ENCODE results near the gene ZNF804A.
"Not testable (repeated sequence)": the region's sequence is repeated elsewhere in the genome, so short reads cannot be mapped to it uniquely, and the experiment has no call there.

Gene ZNF804A

DNA sequence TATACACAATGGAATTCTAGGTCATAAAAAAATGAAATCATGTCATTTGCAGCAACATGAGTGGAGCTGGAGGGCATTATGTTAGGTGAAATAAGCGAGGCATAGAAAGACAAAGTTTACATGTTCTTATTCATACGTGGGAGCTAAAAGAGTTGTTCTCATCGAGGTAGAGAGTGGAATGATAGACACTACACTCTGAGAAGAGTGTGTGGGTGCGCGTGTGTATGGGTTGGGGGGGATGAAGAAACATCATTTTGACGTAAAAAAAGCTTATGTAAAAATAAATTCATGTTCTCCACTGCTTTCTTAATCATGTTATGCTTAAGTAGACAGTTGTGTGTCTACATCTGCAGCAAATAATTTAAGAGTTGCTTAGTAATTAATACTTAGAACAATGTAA is 123.6 kb downstream of the ZNF804A start:
- DNase-seq (ENCODE audit: low read depth in 2 of 2), result no peak

DNA sequence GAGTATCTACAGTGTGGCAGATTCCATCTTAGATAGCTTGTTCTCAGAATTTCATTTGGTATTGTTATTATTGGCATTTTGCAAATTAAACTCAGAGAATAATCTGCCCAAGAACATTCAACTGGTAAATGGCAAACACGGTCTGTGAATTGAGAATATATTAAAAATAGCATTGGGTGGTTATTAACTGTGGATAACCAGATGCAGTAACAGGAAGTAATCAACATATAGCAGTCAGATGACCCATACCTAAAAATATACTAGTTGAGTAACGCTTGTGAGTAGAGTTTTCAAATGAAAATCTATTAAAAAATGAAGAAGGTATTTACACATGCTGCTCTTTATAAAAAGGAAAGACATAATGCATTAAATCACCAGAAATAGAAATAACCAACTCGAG is 129.5 kb downstream of the ZNF804A start:
- DNase-seq (ENCODE audit: low read depth in 2 of 2), result no peak

DNA sequence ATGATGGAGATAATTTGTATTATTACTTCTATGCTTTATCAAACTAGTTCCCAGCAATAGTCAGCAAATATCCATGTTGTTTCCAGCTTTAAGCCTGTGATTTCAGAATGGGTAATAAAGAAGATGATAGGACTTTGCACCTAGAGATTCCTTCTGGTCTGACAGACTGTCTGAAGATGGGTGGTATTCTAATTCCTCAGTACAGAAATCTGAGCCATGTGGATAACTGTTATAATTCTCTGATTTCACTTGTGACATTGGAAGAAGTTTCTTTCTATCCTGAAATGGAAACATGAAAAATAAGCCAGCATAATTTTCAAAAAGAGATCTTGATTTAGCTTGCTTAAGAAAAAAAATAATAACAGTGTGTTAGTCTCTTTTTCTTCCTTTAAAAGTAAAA is 130.1 kb downstream of the ZNF804A start:
- DNase-seq (ENCODE audit: low read depth in 2 of 2), result no peak

DNA sequence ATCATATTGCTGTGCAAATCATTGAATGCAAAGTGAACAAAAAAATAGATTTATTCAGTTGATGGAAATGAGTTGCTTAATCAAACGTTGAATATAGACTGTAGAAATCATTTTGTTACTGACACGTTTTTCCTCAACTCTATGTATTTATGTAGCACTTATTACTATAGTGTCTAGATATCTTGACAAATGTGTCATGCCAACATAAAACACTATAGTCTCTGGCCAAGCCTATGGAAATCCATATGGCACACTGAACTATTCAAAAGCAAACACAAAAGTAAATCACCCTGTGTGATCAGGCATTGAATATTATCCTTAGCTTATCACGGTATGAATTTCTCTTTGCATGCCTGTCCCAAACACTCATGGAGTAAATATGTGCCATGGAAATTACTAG is 131.3 kb downstream of the ZNF804A start:
- DNase-seq (ENCODE audit: low read depth in 2 of 2), result no peak

DNA sequence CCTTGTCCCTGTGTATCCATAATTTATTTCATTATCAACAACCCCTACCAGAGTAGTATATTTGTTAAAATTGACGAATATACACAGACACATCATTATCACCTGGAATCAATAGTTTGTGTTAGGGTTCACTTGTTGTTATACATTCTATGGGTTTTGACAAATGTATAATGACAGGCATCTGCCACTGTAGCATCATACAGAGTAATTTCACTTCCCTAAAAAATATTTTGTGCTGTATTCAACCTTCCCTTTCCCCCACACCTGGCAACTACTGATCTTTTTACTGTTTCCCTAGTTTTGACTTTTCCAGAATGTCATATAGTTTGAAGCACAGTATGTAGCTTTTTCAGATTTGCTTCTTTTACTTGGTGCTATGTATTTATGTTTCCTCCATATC is 132.0 kb downstream of the ZNF804A start:
- DNase-seq (ENCODE audit: low read depth in 2 of 2), result no peak

DNA sequence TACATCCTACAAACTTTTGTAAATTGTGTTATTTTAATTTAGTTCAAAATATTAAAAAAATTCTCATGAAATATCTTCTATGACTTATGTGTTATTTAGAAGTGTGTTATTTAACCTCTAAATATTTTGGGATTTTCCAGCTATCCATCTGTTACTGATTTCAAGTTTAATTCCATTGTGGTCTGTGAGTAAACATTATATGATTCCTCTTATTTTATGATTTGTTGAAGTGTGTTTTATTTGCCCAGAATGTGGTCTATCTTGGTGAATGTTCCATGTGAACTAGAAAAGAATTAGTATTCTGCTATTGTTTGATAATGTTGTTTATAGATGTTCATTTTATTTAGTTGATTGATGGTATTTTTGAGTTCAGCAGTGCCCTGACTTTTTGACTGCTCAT is 136.0 kb downstream of the ZNF804A start:
- DNase-seq (ENCODE audit: low read depth in 2 of 2), result no peak

DNA sequence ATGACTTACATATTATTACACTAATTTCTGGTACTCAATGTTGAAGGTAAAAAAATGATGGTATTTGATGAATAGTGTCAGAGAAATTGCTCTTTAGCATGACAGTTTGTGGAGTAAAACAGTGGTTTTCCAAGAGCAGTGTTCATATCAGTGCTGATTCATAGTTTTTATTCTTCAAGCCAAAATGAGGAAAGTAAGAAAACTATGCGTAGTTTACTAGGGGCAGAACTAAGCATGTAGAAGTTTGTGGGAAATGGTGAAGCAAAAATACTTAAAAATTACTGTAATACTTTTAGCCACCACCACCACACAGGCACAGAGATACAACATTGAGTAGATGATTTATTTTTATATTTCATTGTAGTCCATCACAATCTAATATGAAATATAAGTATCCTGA is 137.3 kb downstream of the ZNF804A start:
- DNase-seq (ENCODE audit: low read depth in 2 of 2), result no peak

DNA sequence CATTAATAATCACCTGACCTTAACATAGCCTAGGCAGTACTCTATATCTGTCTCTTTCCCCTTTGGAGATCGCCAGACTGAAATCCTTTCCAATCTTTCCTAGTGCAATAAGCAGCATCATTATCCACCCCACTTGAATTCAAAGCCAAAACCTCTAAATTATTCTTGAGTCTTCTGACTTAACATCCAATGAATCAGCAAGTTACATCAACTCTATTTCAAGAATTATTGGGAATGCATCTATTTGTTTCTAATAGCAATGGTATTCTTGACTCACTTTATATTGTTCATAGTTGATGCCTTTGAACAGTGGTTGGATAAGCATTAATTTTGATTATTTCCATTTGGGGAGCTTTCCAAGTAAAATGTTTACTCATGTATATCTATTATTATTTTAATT is 144.8 kb downstream of the ZNF804A start:
- no peak for DNase-seq (ENCODE audit: low read depth in 2 of 2)

DNA sequence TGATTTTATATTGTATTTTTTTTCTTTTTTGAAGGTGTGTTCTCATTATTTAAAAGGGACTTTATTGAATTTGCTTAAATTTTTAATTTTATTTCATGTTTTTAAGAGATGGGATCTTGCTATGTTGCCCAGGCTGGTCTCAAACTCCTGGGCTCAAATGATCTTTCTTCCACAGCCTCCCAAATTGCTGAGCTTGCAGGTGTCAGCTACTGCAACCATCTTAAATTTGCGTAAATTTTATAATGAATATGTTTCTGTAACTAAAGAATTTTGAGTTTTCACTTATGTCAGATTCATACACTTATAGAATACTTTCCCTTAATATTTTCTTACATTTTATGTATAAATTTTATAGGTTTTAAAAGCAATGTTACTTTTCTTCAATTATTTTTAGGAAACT is 157.8 kb downstream of the ZNF804A start:
- no peak for DNase-seq (ENCODE audit: low read depth in 2 of 2)

DNA sequence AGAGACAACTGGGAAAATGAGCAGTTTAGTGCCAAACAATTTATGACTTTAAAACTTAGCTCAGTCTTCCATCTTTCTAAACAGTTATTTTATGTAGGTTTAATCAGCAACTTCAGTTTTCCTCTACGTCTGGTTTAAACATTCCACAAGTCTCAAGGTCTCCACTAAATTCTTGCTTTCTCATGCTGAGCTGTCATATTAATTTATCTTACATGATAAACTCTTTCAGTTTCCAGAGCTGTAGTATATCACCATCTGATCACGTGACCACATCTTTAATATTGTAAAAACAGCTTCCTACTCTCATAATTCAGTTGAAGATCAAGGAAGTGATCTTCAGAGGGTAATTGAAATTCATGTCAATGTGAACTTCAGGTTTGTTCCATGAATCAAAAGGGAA is 158.6 kb downstream of the ZNF804A start:
- DNase-seq (ENCODE audit: low read depth in 2 of 2), result no peak

DNA sequence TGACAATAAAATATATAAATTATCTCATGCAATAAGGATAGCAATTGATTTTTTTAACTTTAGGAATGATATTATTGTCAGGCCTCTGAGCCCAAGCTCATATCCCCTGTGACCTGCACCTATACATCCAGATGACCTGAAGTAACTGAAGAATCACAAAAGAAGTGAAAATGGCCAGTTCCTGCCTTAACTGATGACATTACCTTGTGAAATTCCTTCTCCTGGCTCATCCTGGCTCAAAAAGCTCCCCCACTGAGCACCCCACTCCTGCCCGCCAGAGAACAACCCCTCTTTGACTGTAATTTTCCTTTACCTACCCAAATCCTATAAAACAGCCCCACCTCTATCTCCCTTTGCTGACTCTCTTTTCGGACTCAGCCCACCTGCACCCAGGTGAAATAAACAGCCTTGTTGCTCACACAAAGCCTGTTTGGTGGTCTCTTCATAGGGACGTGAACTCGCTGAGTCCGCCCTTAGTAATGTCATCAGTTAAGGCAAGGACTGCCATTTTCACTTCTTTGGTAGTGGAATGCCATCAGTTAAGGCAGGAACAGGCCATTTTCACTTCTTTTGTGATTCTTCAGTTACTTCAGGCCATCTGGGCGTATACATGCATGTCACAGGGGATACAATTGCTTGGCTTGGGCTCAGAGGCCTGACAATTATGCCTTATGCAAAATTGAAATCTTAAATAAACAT is 161.4 kb downstream of the ZNF804A start:
- DNase-seq (ENCODE audit: low read depth in 2 of 2), result not testable (repeated sequence)

DNA sequence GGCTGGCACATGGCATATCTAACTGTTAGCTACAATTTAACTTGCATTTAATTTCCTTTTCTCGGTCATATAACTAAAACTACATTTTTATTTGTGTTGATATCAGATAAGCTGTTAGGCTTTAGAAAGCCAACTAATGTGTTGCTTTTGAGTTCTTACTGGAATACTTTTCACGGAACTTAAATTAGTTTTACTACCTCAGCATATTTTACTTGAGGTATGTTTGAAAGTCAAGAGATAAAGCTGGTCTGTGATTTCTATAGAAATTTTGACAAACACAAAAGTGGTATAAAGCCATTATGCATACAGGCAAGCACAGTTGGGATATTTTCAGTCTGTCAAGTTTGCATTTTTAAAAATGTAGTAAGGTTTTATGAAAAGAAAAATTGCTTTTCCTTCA is 162.6 kb downstream of the ZNF804A start:
- no peak for DNase-seq (ENCODE audit: low read depth in 2 of 2)

DNA sequence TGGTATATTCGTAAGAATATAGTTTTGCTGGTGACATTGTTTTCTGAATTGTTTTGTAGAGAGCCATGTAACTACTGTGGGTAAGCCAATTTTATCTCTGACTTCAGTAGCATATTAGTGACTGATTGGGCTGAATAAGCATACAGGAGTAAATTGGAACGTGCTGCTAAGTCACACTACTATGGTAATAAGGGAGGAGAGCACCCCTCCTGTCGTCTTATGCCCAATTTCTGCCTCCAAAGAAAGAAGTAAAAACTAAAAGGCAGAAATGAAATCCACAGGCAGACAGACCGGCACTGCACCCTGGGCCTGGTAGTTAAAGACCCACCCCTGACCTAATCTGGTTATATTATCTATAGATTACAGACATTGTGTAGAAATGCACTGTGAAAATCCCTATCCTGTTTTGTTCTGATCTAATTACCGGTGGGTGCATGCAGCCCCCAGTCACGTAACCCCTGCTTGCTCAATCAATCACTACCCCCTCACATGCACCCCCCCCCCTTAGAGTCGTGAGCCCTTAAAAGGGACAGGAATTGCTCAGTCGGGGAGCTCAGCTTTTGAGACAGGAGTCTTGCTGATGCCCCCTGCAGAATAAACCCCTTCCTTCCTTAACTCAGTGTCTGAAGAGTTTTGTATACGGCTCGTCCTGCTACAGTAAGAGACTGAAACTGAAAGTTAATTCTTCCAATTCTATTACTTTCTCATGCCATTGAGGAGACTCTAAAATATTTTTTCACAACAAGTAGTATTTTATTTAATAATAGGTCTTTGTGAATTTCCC is 167.0 kb downstream of the ZNF804A start:
- DNase-seq (ENCODE audit: low read depth in 2 of 2), result no peak

DNA sequence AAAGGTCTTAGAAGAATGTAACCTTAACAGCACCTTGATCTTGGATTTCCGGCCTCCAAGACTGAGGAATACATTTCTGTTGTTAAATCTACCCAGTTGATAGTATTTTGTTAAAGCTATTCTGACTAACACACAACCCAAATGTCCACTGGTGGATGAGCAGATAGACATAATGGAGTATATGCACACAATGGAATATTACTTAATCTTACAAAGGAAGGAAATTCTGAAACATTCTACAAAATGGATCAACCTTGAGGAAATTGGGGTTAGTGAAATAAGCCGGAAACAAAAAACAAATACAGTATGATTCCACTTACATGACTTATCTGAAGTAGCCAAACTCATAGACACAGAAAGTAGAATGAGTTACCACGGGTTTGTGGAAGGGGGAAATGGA is 168.7 kb downstream of the ZNF804A start:
- no peak for DNase-seq (ENCODE audit: low read depth in 2 of 2)

DNA sequence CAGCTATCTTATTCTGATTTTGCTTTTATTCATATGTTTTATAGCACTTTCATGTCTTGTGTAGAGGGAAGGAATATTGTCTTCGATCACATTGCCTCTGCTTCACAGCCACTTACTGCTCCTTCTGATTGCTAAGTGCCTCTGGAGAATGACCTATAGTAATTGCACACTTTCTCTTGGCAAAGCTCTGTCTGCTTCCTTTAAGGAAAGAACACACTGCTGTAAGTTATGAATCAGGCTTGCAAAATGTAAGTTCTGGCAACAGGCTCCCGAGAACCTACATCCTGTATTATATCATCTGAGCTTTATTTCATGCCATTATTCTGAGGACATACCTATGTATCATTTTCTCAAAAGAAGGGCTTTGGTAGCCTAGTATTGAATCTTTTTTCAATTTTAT is 170.7 kb downstream of the ZNF804A start:
- no peak for DNase-seq (ENCODE audit: low read depth in 2 of 2)

DNA sequence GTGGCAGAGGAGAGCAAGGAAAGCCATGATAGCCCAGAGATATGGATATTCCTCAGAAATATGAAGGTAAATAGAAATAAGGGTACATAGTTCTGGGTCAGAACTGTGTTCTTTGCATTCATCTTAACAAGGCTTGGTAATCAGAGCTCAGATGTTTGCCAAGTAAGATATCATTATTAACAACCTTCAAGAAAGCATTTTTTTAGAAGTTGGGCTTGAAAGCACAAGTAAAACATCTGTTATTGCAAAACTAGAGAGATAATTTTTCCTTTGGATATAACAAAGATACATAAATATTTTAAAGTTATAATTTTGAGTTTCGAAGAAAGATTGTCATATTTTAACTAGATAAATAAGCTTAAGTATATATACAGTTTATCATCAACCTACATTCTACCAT is 171.4 kb downstream of the ZNF804A start:
- no peak for DNase-seq (ENCODE audit: low read depth in 2 of 2)

DNA sequence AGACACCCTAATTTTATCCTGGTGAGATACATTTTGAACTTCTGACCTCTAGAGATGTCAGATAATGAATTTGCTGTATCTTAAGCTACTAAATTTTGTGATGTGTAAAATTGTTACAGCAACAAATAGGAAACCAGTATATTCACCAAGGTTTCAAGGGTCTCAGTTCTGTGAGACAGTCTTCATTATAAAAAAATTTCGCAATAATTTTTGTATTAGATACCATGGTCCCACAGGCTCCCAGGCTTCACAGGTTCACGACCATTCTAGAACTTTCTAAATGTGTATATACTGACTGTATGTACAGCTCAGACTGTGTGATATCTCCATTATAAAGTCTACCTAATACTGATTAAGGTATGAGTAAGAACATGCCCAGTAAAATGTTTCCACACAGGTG is 181.4 kb downstream of the ZNF804A start:
- no peak for DNase-seq (ENCODE audit: low read depth in 2 of 2)

DNA sequence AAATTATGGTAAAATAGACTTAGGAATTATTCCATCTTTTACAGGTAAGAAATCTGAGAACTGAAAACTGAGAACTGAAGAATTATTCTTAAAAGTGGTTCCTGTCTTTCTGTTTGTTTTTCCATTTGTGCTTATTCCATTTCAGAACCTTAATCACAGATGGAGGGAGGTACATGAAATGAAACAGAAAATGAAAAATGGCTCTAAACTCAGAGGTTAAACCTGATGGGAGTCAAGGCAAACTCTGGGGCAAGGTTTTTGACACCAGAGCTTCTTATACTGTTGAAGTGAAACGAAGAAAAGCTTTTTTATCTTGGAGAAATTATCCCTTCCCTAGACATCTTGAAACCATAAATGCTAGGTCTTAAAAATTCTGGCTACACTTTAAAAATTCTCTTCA is 182.1 kb downstream of the ZNF804A start:
- no peak for DNase-seq (ENCODE audit: low read depth in 2 of 2)

DNA sequence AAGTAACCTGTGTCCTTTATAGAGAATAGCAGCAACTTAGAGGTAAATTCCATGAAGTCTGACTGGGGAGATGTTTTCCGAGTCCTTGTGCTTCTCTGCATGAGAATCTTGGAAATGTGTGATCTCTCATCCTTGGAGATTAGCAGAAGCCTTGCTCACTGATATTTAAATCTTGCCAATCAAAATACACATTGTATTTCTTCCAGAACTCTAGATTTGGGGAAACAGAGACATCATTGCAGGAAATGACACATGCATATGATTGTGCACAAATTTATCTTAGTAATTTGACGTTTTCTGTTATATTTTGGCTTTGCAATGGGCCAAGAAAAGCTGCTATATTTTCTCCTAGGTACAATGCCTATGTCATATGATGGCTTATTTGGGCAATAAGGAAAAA is 182.6 kb downstream of the ZNF804A start:
- DNase-seq (ENCODE audit: low read depth in 2 of 2), result no peak

DNA sequence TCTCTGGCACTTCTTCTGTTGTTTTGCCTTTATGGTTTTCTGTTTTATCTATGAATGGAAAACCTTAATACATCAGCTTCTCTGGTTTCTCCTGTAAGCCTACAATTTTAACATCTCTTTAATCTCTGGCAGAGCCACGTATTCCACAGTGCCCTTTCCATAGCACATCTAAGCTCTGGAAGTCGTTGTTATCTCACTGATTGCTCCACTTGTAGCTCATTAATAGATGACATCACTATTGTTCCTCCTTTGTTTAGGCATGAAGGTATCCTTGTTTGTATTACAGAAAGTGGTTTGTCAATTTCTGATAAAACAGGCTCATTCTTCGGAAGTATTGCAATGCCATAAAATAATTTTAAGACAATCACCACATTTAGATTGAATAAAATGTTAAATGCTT is 185.2 kb downstream of the ZNF804A start:
- DNase-seq (ENCODE audit: low read depth in 2 of 2), result no peak

DNA sequence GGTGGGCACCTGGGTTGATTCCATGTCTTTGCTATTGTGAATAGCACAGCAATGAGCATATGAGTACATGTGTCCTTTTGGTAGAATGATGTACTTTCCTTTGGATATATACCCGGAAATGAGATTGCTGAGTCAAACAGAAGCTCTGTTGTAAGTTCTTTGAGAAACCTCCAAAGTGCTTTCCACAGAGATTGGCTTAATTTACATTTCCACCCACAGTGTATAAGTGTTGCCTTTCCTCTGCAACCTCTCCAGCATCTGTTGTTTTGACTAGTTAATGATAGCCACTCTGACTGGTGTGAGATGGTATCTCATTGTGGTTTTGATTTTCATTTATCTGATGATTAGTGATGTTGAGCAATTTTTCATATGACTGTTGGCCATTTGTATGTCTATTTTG is 194.8 kb downstream of the ZNF804A start:
- no peak for DNase-seq (ENCODE audit: low read depth in 2 of 2)

DNA sequence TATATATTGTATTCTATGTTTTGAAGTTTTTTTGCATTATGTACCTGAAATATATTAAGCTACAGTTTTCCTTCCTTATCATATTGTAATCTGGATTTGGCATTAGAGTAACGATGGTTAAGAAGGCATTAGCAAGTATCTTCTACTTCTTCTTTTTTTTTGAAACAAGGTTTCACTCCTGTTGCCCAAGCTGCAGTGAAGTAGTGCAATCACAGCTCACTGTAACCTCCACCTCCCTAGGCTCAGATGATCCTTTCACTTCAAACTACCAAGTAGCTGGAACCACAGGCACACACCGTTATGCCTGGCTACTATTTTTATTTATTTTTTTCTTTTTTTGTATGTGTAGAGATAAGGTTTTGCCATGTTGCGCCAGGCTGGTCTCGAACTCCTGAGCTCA is 201.1 kb downstream of the ZNF804A start:
- no peak for DNase-seq (ENCODE audit: low read depth in 2 of 2)

DNA sequence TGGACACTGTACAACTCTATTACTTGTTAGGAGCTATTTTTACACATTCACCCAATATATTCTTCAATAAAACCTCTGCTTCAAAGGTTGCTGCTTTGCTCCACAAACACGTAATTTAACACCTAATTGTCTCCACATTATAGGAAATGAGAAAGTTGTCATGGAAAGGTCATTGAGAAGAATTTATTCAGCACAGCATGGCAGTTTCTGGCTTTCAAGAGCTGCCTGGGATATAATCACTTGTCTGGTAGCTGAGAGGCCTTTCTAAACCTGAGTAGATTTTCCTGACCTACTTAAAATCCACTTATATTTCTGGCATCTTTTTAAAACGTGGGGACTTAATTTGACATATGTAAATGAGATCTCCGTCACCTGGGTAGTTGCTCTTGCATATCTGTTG is 216.1 kb downstream of the ZNF804A start:
- DNase-seq (ENCODE audit: low read depth in 2 of 2), result no peak

DNA sequence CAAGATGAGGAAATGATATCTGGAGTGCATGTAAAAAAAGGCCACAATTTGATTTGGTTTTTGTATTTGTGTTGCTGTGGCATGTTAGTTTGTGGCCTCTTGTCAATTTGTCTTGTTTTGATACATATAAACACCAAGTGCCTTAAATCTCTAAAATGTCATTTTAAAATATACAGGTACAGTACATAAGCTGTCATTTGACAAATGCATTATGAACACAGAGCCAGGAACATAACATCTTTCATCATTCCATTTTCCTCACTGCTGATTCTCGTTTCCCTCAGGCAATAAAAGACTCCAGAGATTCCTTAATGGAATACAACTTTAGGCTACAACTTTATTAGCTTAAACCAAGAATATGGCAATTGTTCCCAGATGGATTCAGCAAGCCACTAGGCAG is 217.5 kb downstream of the ZNF804A start:
- DNase-seq (ENCODE audit: low read depth in 2 of 2), result no peak

Measured in activated CD4-positive, alpha-beta T cell treated with anti-CD3 and anti-CD28 coated beads for 24 hours (primary cell).